ENCODE measurements around the gene HES1.
"Not testable (repeated sequence)": the region's sequence is repeated elsewhere in the genome, so short reads cannot be mapped to it uniquely, and the experiment has no call there.

Gene HES1

DNA sequence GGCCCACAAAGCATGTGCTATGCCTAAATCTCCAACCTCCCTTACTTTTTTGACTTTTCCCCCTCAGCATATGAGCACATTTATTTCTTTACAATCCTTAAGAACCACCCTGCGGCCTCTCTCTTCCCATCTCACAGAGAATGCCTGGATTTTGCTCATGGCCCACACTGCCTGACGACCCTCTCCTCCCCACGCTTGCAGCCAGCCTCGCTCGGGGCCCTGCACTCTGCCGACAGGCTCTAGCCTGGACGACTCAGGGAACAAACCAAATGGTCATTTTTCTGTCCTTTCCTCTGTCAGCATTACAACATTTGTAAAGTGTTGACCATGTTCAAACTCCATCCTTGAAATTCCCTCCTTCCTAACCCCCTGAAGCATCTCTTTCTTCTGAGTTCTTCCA lies 11.7 kb downstream of the HES1 start:
- H3K27me3 ChIP-seq (ENCODE audit: insufficient read depth, poor library complexity, severe bottlenecking), result no peaks in the 10 kb centered on the region
- no peak overlapping the region for H3K4me3 ChIP-seq (replicated peaks; ENCODE audit: insufficient read depth, low read length)
- TF ChIP-seq, protein P1, sequence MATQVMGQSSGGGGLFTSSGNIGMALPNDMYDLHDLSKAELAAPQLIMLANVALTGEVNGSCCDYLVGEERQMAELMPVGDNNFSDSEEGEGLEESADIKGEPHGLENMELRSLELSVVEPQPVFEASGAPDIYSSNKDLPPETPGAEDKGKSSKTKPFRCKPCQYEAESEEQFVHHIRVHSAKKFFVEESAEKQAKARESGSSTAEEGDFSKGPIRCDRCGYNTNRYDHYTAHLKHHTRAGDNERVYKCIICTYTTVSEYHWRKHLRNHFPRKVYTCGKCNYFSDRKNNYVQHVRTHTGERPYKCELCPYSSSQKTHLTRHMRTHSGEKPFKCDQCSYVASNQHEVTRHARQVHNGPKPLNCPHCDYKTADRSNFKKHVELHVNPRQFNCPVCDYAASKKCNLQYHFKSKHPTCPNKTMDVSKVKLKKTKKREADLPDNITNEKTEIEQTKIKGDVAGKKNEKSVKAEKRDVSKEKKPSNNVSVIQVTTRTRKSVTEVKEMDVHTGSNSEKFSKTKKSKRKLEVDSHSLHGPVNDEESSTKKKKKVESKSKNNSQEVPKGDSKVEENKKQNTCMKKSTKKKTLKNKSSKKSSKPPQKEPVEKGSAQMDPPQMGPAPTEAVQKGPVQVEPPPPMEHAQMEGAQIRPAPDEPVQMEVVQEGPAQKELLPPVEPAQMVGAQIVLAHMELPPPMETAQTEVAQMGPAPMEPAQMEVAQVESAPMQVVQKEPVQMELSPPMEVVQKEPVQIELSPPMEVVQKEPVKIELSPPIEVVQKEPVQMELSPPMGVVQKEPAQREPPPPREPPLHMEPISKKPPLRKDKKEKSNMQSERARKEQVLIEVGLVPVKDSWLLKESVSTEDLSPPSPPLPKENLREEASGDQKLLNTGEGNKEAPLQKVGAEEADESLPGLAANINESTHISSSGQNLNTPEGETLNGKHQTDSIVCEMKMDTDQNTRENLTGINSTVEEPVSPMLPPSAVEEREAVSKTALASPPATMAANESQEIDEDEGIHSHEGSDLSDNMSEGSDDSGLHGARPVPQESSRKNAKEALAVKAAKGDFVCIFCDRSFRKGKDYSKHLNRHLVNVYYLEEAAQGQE (IDR thresholded peaks at IDR 0.05; ENCODE audit: insufficient replicate concordance, low read depth), result no peak
- TF ChIP-seq POLR2AphosphoS5 (IDR thresholded peaks at IDR 0.05; ENCODE audit: low read depth) (no peak), SPI1 (IDR thresholded peaks at IDR 0.05; ENCODE audit: borderline replicate concordance, low read depth) (no peak), GABPA (IDR thresholded peaks at IDR 0.05; ENCODE audit: low read depth) (no peak), CTCF (IDR thresholded peaks at IDR 0.05; ENCODE audit: insufficient read depth, low read length) (no peak)
- H3K27ac ChIP-seq (replicated peaks), result no peak overlapping the region
- no peak for DNase-seq (ENCODE audit: low read depth in 1 of 2, low spot score in 1 of 2)

DNA sequence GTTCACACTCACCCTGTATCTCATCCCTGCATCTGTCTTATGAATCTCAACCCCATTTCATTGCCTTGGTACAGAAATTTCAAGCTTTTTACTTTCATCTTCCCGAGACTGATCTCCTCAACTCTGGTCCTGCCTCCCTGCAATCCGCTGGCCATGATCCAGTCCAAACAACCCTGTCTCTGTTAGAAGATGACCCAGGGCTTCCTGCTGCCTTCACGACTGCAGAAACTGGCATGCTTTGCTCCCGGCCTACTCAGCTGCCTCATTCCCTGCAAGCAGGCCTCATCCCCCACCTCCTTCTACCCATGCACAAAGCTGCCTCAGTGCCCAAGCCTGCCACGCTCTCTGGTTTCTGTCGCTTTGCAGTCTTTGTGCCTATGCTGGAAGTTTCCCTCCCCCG lies 12.4 kb downstream of the HES1 start:
- DNase-seq (ENCODE audit: low read depth in 1 of 2, low spot score in 1 of 2), result no peak
- H3K4me3 ChIP-seq (replicated peaks; ENCODE audit: insufficient read depth, low read length), result no peak overlapping the region

GRCh38 chr3:194150252-194150934 lies 14.4 kb downstream of the HES1 start:
- Histone ChIP-seq H3K27ac (replicated peaks) (no peak overlapping the region), H3K4me3 (replicated peaks; ENCODE audit: insufficient read depth, low read length) (no peak overlapping the region), H3K27me3 (ENCODE audit: insufficient read depth, poor library complexity, severe bottlenecking) (no peaks in the 10 kb centered on the region)
- no peak for DNase-seq (ENCODE audit: low read depth in 1 of 2, low spot score in 1 of 2)
- TF ChIP-seq GABPA (IDR thresholded peaks at IDR 0.05; ENCODE audit: low read depth), result no peak
- no peak for TF ChIP-seq SPI1 (IDR thresholded peaks at IDR 0.05; ENCODE audit: borderline replicate concordance, low read depth)
- no peak for TF ChIP-seq POLR2AphosphoS5 (IDR thresholded peaks at IDR 0.05; ENCODE audit: low read depth)
- no peak for TF ChIP-seq CTCF (IDR thresholded peaks at IDR 0.05; ENCODE audit: insufficient read depth, low read length)
- TF ChIP-seq, protein P1 (IDR thresholded peaks at IDR 0.05; ENCODE audit: insufficient replicate concordance, low read depth), result no peak

More for the DNA sequence above, 12.4 kb downstream of the HES1 start:
- TF ChIP-seq GABPA (IDR thresholded peaks at IDR 0.05; ENCODE audit: low read depth) (no peak), SPI1 (IDR thresholded peaks at IDR 0.05; ENCODE audit: borderline replicate concordance, low read depth) (no peak), POLR2AphosphoS5 (IDR thresholded peaks at IDR 0.05; ENCODE audit: low read depth) (no peak), CTCF (IDR thresholded peaks at IDR 0.05; ENCODE audit: insufficient read depth, low read length) (no peak)
- TF ChIP-seq, protein P1 (IDR thresholded peaks at IDR 0.05; ENCODE audit: insufficient replicate concordance, low read depth), result no peak
- Histone ChIP-seq H3K27ac (replicated peaks) (no peak overlapping the region), H3K27me3 (ENCODE audit: insufficient read depth, poor library complexity, severe bottlenecking) (no peaks in the 10 kb centered on the region)

GRCh38 chr3:194150935-194151302 lies 15.0 kb downstream of the HES1 start:
- not testable (repeated sequence) for DNase-seq (ENCODE audit: low read depth in 1 of 2, low spot score in 1 of 2); H3K4me3 ChIP-seq (replicated peaks; ENCODE audit: insufficient read depth, low read length); H3K27ac ChIP-seq (replicated peaks); H3K27me3 ChIP-seq (ENCODE audit: insufficient read depth, poor library complexity, severe bottlenecking)
